ENCODE measurements around the gene HTR3C.

Gene HTR3C

GRCh38 chr3:184015381-184016019, 37.3 kb upstream of the HTR3C start:
- Histone ChIP-seq H3K23ac (ENCODE audit: low read length in 2 of 2) (no peak overlapping the region), H3K27ac (ENCODE audit: low read length, poor library complexity, severe bottlenecking) (no peak overlapping the region), H3K4me3 (ENCODE audit: insufficient read depth in 1 of 2, low read depth in 1 of 2, low read length in 2 of 2) (peak overlapping the region in 1 of 2 experiments; percentile 100), H2BK15ac (ENCODE audit: low read depth, poor library complexity, severe bottlenecking) (no peak overlapping the region), H3K9ac (ENCODE audit: low read length) (peak overlapping the region; percentile 23), H2AFZ (ENCODE audit: low read depth, low read length) (no peak overlapping the region), H2BK120ac (ENCODE audit: low read depth, low read length) (no peak overlapping the region), H3K9me3 (ENCODE audit: control insufficient read depth, low read length) (no peaks in the 10 kb centered on the region), H3K14ac (ENCODE audit: low read length in 2 of 2) (no peak overlapping the region), H2BK5ac (ENCODE audit: low read depth, low read length, poor library complexity, severe bottlenecking) (no peak overlapping the region), H4K91ac (ENCODE audit: low read length) (no peak overlapping the region), H3K4ac (ENCODE audit: low read depth in 1 of 2, low read length in 2 of 2) (no peak overlapping the region), H3K18ac (ENCODE audit: low read depth in 1 of 2, low read length in 2 of 2) (no peak overlapping the region), H3K4me1 (ENCODE audit: control insufficient read depth, insufficient read depth, low read depth, low read length) (peaks cover 9% of the 10 kb centered on the region), H3K79me1 (replicated peaks; ENCODE audit: low read length, poor library complexity, severe bottlenecking) (peaks cover 26% of the 10 kb centered on the region), H2AK5ac (ENCODE audit: low read length, severe bottlenecking) (no peak overlapping the region), H2BK12ac (ENCODE audit: low read length in 2 of 2) (no peak overlapping the region), H3K4me2 (ENCODE audit: low read length, poor library complexity, severe bottlenecking) (no peak overlapping the region), H3K27me3 (ENCODE audit: control insufficient read depth in 1 of 2, insufficient read depth in 1 of 2, low read length in 2 of 2) (no peaks in the 10 kb centered on the region), H3K36me3 (ENCODE audit: control insufficient read depth in 1 of 2, insufficient read depth in 2 of 2, low read depth in 1 of 2, low read length in 2 of 2) (peaks cover under 1 to 30% of the 10 kb centered on the region in 2 experiments), H4K8ac (ENCODE audit: low read length) (no peak overlapping the region)
- 79% methylated on average over 7 of the region's 10 CpGs for WGBS
- DNase-seq: peak; percentile 57

DNA sequence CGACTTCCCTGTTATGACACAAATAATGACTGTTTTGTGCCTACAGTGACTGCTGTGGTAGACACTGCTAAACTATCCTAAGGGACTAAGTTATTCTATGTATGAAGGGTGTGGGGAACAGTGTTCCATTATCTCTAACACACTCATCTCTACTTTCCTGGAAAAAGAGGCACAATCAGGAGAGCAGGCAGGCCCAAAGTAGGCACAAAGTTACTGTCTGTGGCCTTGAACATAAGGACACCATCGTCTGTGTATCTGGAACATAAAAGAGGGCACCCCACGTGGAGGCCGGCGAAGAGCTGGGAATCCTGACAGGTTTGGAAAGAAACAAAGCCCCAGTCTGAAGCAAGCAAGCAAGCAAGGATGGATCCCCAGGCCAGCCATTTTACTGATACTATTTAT, 36.7 kb upstream of the HTR3C start:
- no peaks in the 10 kb centered on the region for H3K9me3 ChIP-seq (ENCODE audit: control insufficient read depth, low read length)
- H2AK5ac ChIP-seq (ENCODE audit: low read length, severe bottlenecking): no peak overlapping the region
- peak; percentile 7 for DNase-seq
- peaks cover 22% of the 10 kb centered on the region for H3K79me1 ChIP-seq (replicated peaks; ENCODE audit: low read length, poor library complexity, severe bottlenecking)
- peak overlapping the region in 1 of 2 experiments; percentile 100 for H3K4me3 ChIP-seq (ENCODE audit: insufficient read depth in 1 of 2, low read depth in 1 of 2, low read length in 2 of 2)
- no peak overlapping the region for H3K18ac ChIP-seq (ENCODE audit: low read depth in 1 of 2, low read length in 2 of 2)
- H2BK5ac ChIP-seq (ENCODE audit: low read depth, low read length, poor library complexity, severe bottlenecking): no peak overlapping the region
- no peak overlapping the region for H2BK12ac ChIP-seq (ENCODE audit: low read length in 2 of 2)
- H2BK120ac ChIP-seq (ENCODE audit: low read depth, low read length): no peak overlapping the region
- 90% methylated on average over 4 of the region's 5 CpGs for WGBS
- no peak overlapping the region for H3K4ac ChIP-seq (ENCODE audit: low read depth in 1 of 2, low read length in 2 of 2)
- peak overlapping the region; percentile 2 for H3K9ac ChIP-seq (ENCODE audit: low read length)
- H3K4me1 ChIP-seq (ENCODE audit: control insufficient read depth, insufficient read depth, low read depth, low read length): peaks cover 9% of the 10 kb centered on the region
- no peak overlapping the region for H4K8ac ChIP-seq (ENCODE audit: low read length)
- H3K23ac ChIP-seq (ENCODE audit: low read length in 2 of 2): no peak overlapping the region
- H3K36me3 ChIP-seq (ENCODE audit: control insufficient read depth in 1 of 2, insufficient read depth in 2 of 2, low read depth in 1 of 2, low read length in 2 of 2): peaks cover 0 to 25% of the 10 kb centered on the region in 2 experiments
- no peak overlapping the region for H3K14ac ChIP-seq (ENCODE audit: low read length in 2 of 2)
- H3K4me2 ChIP-seq (ENCODE audit: low read length, poor library complexity, severe bottlenecking): no peak overlapping the region
- H2AFZ ChIP-seq (ENCODE audit: low read depth, low read length): no peak overlapping the region
- H2BK15ac ChIP-seq (ENCODE audit: low read depth, poor library complexity, severe bottlenecking): no peak overlapping the region
- no peak overlapping the region for H3K27ac ChIP-seq (ENCODE audit: low read length, poor library complexity, severe bottlenecking)
- no peaks in the 10 kb centered on the region for H3K27me3 ChIP-seq (ENCODE audit: control insufficient read depth in 1 of 2, insufficient read depth in 1 of 2, low read length in 2 of 2)
- H4K91ac ChIP-seq (ENCODE audit: low read length): no peak overlapping the region

- WGBS: 42% methylated on average over 49 of the region's 57 CpGs
Measured at GRCh38 chr3:184016811-184017671, 35.8 kb upstream of the HTR3C start.

More at GRCh38 chr3:184016811-184017671, 35.8 kb upstream of the HTR3C start:
- peak overlapping the region in 1 of 2 experiments; percentile 42 for H2BK12ac ChIP-seq (ENCODE audit: low read length in 2 of 2)
- peak overlapping the region in 1 of 2 experiments; percentile 99 for H3K14ac ChIP-seq (ENCODE audit: low read length in 2 of 2)
- peak overlapping the region; percentile 52 for H2BK15ac ChIP-seq (ENCODE audit: low read depth, poor library complexity, severe bottlenecking)
- peaks cover 0 to 18% of the 10 kb centered on the region in 2 experiments for H3K36me3 ChIP-seq (ENCODE audit: control insufficient read depth in 1 of 2, insufficient read depth in 2 of 2, low read depth in 1 of 2, low read length in 2 of 2)
- peak overlapping the region; percentile 100 for H3K4me3 ChIP-seq (ENCODE audit: insufficient read depth in 1 of 2, low read depth in 1 of 2, low read length in 2 of 2)
- peak overlapping the region; percentile 83 for H4K91ac ChIP-seq (ENCODE audit: low read length)
- H3K9ac ChIP-seq (ENCODE audit: low read length): peak overlapping the region; percentile 94
- H2BK5ac ChIP-seq (ENCODE audit: low read depth, low read length, poor library complexity, severe bottlenecking): no peak overlapping the region
- peaks cover 0 to 4% of the 10 kb centered on the region in 2 experiments for H3K27me3 ChIP-seq (ENCODE audit: control insufficient read depth in 1 of 2, insufficient read depth in 1 of 2, low read length in 2 of 2)
- H3K27ac ChIP-seq (ENCODE audit: low read length, poor library complexity, severe bottlenecking): peak overlapping the region; percentile 47
- peak overlapping the region; percentile 66 for H3K4me2 ChIP-seq (ENCODE audit: low read length, poor library complexity, severe bottlenecking)
- H4K8ac ChIP-seq (ENCODE audit: low read length): peak overlapping the region; percentile 98
- peak overlapping the region; percentile 100 for H2AFZ ChIP-seq (ENCODE audit: low read depth, low read length)
- peaks cover 20% of the 10 kb centered on the region for H3K79me1 ChIP-seq (replicated peaks; ENCODE audit: low read length, poor library complexity, severe bottlenecking)
- peak overlapping the region; percentile 82 for H2BK120ac ChIP-seq (ENCODE audit: low read depth, low read length)
- peak overlapping the region; percentile 98 to 99 for H3K18ac ChIP-seq (ENCODE audit: low read depth in 1 of 2, low read length in 2 of 2)
- H3K4ac ChIP-seq (ENCODE audit: low read depth in 1 of 2, low read length in 2 of 2): peak overlapping the region; percentile 57 to 96
- H3K9me3 ChIP-seq (ENCODE audit: control insufficient read depth, low read length): no peaks in the 10 kb centered on the region
- peaks cover 9% of the 10 kb centered on the region for H3K4me1 ChIP-seq (ENCODE audit: control insufficient read depth, insufficient read depth, low read depth, low read length)
- peak; percentile 57 for DNase-seq
- peak overlapping the region in 1 of 2 experiments; percentile 75 for H3K23ac ChIP-seq (ENCODE audit: low read length in 2 of 2)
- H2AK5ac ChIP-seq (ENCODE audit: low read length, severe bottlenecking): no peak overlapping the region

Measured in mesenchymal stem cell (in vitro differentiated cells and primary cell).